Osteoblast (primary cell): ENCODE measurements around the gene BCL2L14. TPM values are rescaled to one million over a fixed set of nuclear protein-coding genes. Genes with fewer than 3 reads are reported as not detected.

Experiments
- DNase-seq: peaks from one replicate; pipeline ENCODE4 v3.0.0; 2011; ENCODE audit warnings: low spot score, mixed read lengths; ENCODE audit not compliant: insufficient read length; ENCODE audit errors: missing footprints
- H2AFZ ChIP-seq: 2 replicates; pipeline ENCODE4 v1.6.0; 2011; ENCODE audit warnings: mild to moderate bottlenecking, low read length
- H3K27ac ChIP-seq: 2 replicates; pipeline ENCODE4 v1.5.1; 2011; ENCODE audit warnings: mild to moderate bottlenecking, low read depth, low read length, moderate library complexity
- H3K27me3 ChIP-seq: 2 replicates; pipeline ENCODE4 v1.6.0; 2012; ENCODE audit warnings: mild to moderate bottlenecking, control low read depth, inconsistent platforms, low read length, moderate library complexity; ENCODE audit not compliant: insufficient read depth
- H3K36me3 ChIP-seq: 2 replicates; pipeline ENCODE4 v1.5.1; 2011; ENCODE audit warnings: mild to moderate bottlenecking, low read length, control low read depth, moderate library complexity; ENCODE audit not compliant: insufficient read depth
- H3K4me1 ChIP-seq: 2 replicates; pipeline ENCODE4 v1.5.1; 2011; ENCODE audit warnings: mild to moderate bottlenecking, low read length, control low read depth, moderate library complexity; ENCODE audit not compliant: insufficient read depth
- H3K4me2 ChIP-seq: 2 replicates; pipeline ENCODE4 v1.6.0; 2011; ENCODE audit warnings: mild to moderate bottlenecking, low read length; ENCODE audit not compliant: insufficient read depth
- H3K4me3 ChIP-seq: fragments of 200-600 bp; sonication (generic); 3 replicates; pipeline ENCODE4 v1.5.1; 2012; ENCODE audit warnings: mild to moderate bottlenecking, low read length, inconsistent platforms; ENCODE audit not compliant: insufficient read depth
- H3K79me2 ChIP-seq: 2 replicates; pipeline ENCODE4 v1.6.0; 2012; ENCODE audit warnings: mild to moderate bottlenecking, low read length, control low read depth, inconsistent platforms; ENCODE audit not compliant: insufficient read depth
- H3K9me3 ChIP-seq: 2 replicates; pipeline ENCODE4 v1.5.1; 2011; ENCODE audit warnings: low read depth, low read length, control low read depth
- H4K20me1 ChIP-seq: 2 replicates; pipeline ENCODE4 v1.6.0; 2012; ENCODE audit warnings: mild to moderate bottlenecking, low read length, control low read depth; ENCODE audit not compliant: insufficient read depth
- total RNA-seq: library from RNA; depleted of rRNA; stranded (reverse); fragments of >200 nt; gene quantifications from 2 replicates; pipeline ENCODE4 v1.2.3, GENCODE V29; 2012
- TF ChIP-seq, protein P1 (sequence below): IDR thresholded peaks from 2 replicates; pipeline ENCODE4 v1.5.1; 2011; ENCODE audit warnings: mild to moderate bottlenecking, low read depth, low read length, moderate library complexity; ENCODE audit errors: extremely low read depth

The BCL2L14 gene
- total RNA-seq, 1 donor = not detected

DNA sequence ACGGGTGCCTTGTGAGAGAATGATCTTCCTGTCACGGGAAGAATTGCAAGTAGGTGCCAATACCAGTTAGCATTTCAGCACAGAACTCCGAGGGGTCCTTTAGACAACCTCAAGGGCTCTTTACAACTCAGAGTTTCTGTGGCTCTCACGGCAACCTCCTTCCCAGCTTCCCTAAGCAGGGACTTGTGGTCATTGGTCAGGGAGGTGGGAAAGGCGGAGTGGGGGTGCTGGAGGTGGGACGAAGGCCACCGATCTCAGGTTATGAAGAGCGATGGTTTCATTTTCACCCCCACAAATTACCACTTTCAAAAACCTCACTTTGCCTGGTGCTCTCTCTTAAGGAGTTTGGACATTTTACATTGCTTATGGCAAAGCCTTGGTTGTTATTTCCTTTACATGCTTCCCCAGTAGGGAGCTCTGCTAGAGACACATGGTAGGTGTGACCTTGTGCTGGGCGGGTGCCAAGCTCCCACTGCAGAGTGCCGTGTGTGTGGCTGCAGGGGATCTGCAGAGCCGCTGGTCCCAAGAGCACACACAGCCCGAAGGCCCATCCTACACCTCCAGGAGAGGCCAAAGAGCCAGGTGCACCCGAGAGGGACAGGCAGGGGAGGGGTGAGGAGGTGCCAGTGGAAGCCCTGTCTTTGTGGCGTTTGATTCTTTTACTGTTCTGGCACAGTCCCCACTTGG, 21.4 kb downstream of the BCL2L14 start:
- DNase-seq = no peak
- H3K36me3 ChIP-seq = no peaks in the 10 kb centered on the region

DNA sequence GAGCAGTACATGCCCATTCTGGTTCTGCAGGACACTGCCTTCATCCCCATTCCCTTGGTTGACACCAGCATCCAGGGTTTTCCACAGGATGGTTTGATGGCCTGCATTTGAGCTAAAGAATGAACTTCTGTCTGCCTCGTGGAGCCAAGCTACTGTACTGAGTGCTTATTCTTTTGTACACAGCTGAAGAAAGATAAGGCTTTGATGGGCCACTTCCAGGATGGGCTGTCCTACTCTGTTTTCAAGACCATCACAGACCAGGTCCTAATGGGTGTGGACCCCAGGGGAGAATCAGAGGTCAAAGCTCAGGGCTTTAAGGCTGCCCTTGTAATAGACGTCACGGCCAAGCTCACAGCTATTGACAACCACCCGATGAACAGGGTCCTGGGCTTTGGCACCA, 23.7 kb downstream of the BCL2L14 start:
- Histone ChIP-seq H3K4me3 (no peak overlapping the region), H3K36me3 (no peaks in the 10 kb centered on the region), H3K4me1 (peaks cover 15% of the 10 kb centered on the region), H3K79me2 (no peaks in the 10 kb centered on the region), H3K27me3 (no peaks in the 10 kb centered on the region), H3K4me2 (no peak overlapping the region), H3K9me3 (no peaks in the 10 kb centered on the region), H2AFZ (no peak overlapping the region), H4K20me1 (no peaks in the 10 kb centered on the region), H3K27ac (no peak overlapping the region)
- DNase-seq = no peak
- TF ChIP-seq, protein P1, sequence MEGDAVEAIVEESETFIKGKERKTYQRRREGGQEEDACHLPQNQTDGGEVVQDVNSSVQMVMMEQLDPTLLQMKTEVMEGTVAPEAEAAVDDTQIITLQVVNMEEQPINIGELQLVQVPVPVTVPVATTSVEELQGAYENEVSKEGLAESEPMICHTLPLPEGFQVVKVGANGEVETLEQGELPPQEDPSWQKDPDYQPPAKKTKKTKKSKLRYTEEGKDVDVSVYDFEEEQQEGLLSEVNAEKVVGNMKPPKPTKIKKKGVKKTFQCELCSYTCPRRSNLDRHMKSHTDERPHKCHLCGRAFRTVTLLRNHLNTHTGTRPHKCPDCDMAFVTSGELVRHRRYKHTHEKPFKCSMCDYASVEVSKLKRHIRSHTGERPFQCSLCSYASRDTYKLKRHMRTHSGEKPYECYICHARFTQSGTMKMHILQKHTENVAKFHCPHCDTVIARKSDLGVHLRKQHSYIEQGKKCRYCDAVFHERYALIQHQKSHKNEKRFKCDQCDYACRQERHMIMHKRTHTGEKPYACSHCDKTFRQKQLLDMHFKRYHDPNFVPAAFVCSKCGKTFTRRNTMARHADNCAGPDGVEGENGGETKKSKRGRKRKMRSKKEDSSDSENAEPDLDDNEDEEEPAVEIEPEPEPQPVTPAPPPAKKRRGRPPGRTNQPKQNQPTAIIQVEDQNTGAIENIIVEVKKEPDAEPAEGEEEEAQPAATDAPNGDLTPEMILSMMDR = no peak

More for the DNA sequence above, 21.4 kb downstream of the BCL2L14 start:
- Histone ChIP-seq H3K4me2 (peak overlapping the region; percentile 34), H3K4me1 (peaks cover 21% of the 10 kb centered on the region), H2AFZ (no peak overlapping the region), H3K27me3 (peaks cover 3% of the 10 kb centered on the region), H3K79me2 (no peaks in the 10 kb centered on the region), H3K27ac (no peak overlapping the region), H3K4me3 (no peak overlapping the region), H3K9me3 (no peaks in the 10 kb centered on the region), H4K20me1 (no peaks in the 10 kb centered on the region)
- TF ChIP-seq, protein P1 = no peak

DNA sequence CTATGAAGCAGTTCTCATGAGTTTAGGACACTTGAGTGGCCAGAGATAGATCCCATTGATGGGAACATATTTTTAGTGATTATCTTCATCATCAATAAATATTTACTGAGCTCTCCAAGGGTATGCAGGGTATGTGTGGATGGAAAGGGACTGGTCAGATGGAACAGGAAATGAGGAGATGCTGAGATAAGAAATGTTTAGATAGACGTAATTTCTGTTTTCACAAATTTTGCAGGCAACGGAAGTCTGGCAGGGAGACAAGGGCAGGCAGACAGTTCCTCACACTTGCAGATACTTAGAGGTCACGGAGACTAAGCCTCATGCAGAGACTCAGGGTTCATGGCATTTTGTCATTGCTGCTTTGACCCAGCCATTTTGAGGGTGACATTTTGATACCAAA, 24.3 kb downstream of the BCL2L14 start:
- no peaks in the 10 kb centered on the region for H3K36me3 ChIP-seq
- peaks cover 15% of the 10 kb centered on the region for H3K4me1 ChIP-seq
- H3K4me3 ChIP-seq = no peak overlapping the region
- no peak overlapping the region for H2AFZ ChIP-seq
- H3K27me3 ChIP-seq = no peaks in the 10 kb centered on the region
- no peaks in the 10 kb centered on the region for H3K79me2 ChIP-seq
- no peaks in the 10 kb centered on the region for H4K20me1 ChIP-seq
- no peak for DNase-seq
- H3K9me3 ChIP-seq = no peaks in the 10 kb centered on the region
- no peak overlapping the region for H3K27ac ChIP-seq
- no peak overlapping the region for H3K4me2 ChIP-seq
- TF ChIP-seq, protein P1 = no peak

DNA sequence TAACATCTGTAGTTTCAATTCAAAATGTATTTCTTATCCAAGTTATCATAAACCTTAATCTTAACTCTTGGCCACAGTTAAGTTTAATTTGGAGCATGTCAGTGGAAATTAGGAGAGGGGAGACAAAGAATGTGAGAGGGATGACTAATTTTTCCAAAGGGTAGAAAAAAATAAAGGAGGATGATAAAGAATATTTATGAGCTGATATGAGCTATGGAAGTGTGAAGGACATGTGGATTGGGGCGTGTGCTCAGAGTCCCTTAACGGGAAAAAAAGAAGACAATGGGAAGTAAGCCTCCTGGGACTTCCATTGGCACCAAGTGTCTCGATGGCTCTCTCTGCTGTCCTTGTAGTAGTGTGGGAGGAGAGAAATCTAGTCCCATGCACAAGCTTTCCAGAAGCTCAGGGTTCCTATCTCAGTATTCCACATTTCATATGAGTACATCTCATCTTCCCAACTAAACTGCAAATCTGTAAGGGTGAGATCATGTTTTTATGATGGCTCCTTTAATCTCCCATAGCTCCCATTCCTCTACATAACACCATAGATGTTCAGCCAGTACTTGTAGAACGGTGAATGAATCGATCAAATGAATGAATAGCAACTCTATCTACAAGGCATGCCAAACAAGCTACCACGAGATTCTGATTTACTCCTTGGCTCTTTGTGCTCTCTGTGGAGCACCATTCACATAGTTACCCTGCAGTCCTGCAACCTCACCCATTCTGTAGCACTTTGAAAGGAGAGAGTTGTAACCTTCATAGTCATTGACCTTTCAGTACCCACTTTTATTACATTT, 27.4 kb downstream of the BCL2L14 start:
- H3K9me3 ChIP-seq = no peaks in the 10 kb centered on the region
- no peaks in the 10 kb centered on the region for H3K27me3 ChIP-seq
- no peaks in the 10 kb centered on the region for H3K36me3 ChIP-seq
- peaks cover 2% of the 10 kb centered on the region for H3K4me1 ChIP-seq
- no peak overlapping the region for H3K4me2 ChIP-seq
- TF ChIP-seq, protein P1 = no peak
- no peak overlapping the region for H2AFZ ChIP-seq
- no peak for DNase-seq
- no peak overlapping the region for H3K27ac ChIP-seq
- no peaks in the 10 kb centered on the region for H4K20me1 ChIP-seq
- H3K4me3 ChIP-seq = no peak overlapping the region
- no peaks in the 10 kb centered on the region for H3K79me2 ChIP-seq
